PC-3 (cell line): ENCODE results near the gene SH3RF3.

Experiments used
- CTCF ChIP-seq: fragments of 300-600 bp; sonication (generic); conservative IDR thresholded peaks from 2 replicates; pipeline ENCODE4 v1.5.1; 2017; ENCODE audit warnings: antibody characterized with exemption, low read depth, mild to moderate bottlenecking, low read length
- EZH2 ChIP-seq: fragments of 300-600 bp; sonication (generic); IDR thresholded peaks from one replicate; pipeline ENCODE4 v1.6.1; 2017; ENCODE audit warnings: antibody characterized with exemption, mild to moderate bottlenecking, low read length; ENCODE audit not compliant: unreplicated experiment
- EZH2phosphoT487 ChIP-seq: fragments of 300-600 bp; sonication (generic); IDR thresholded peaks from 2 replicates; pipeline ENCODE4 v1.6.1; 2018; ENCODE audit warnings: mild to moderate bottlenecking, antibody characterized with exemption, low read length, borderline replicate concordance

DNA sequence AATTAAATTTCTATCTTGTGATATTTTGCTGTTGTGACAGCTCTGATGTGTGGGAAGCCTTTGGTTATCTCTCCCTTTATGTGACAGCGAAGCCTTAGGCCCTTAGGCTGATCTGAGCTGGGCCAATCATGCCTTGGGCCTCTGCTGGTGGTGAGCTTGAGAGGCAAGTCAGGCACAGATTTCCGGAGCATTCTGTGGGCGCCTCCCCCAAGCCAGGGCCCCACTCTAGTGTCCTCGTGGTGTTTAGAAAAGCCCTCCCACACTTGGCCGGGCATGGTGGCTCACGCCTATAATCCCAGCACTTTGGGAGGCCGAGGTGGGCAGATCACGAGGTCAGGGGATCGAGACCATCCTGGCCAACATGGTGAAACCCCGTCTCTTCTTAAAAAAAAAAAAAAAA is 239.8 kb downstream of the SH3RF3 start:
- TF ChIP-seq CTCF (no peak), EZH2phosphoT487 (no peak), EZH2 (no peak)
